Right kidney (tissue), 1 donor: ENCODE measurements around the gene ITIH2.

Source experiments
- DNase-seq: peaks from one replicate; pipeline ENCODE4 v3.0.0-alpha.2; 2016

ITIH2 gene

GRCh38 chr10:7797582-7797981 is 94.5 kb downstream of the ITIH2 start:
- DNase-seq, result no peak
